GM23248 (cell line): ENCODE results near the gene MGAT4A. TPM values are rescaled to one million over a fixed set of nuclear protein-coding genes. Genes with fewer than 3 reads are reported as not detected.

ENCODE experiments used
- DNase-seq: peaks from one replicate; pipeline ENCODE4 v3.0.0-alpha.2; 2015
- H2AFZ ChIP-seq: fragments of 200-600 bp; sonication (generic); 2 replicates; pipeline ENCODE4 v1.6.1; 2016; ENCODE audit warnings: antibody characterized with exemption
- H3F3A ChIP-seq: fragments of 200-600 bp; sonication (generic); 2 replicates; pipeline ENCODE4 v1.6.1; 2016; ENCODE audit warnings: mild to moderate bottlenecking, antibody characterized with exemption, mixed run types; ENCODE audit not compliant: insufficient read depth
- H3K27ac ChIP-seq: fragments of 200-600 bp; sonication (generic); 2 replicates; pipeline ENCODE4 v1.5.1; 2016; ENCODE audit warnings: mild to moderate bottlenecking
- H3K27me3 ChIP-seq: fragments of 200-600 bp; sonication (generic); replicated peaks from 2 replicates; pipeline ENCODE4 v1.6.1; 2016; ENCODE audit warnings: mild to moderate bottlenecking; ENCODE audit not compliant: insufficient read depth
- H3K36me3 ChIP-seq: fragments of 200-600 bp; sonication (generic); 2 replicates; pipeline ENCODE4 v1.6.1; 2016; ENCODE audit warnings: low read depth, mild to moderate bottlenecking
- H3K4me1 ChIP-seq: fragments of 200-600 bp; sonication (generic); 2 replicates; pipeline ENCODE4 v1.6.1; 2016; ENCODE audit warnings: mild to moderate bottlenecking; ENCODE audit not compliant: insufficient read depth
- H3K4me2 ChIP-seq: fragments of 200-600 bp; sonication (generic); one replicate; pipeline ENCODE4 v1.6.1; 2016; ENCODE audit warnings: mild to moderate bottlenecking; ENCODE audit not compliant: unreplicated experiment
- H3K4me3 ChIP-seq: fragments of 200-600 bp; sonication (generic); 2 replicates; pipeline ENCODE4 v1.5.1; 2016; ENCODE audit warnings: mild to moderate bottlenecking
- H3K79me2 ChIP-seq: fragments of 200-600 bp; sonication (generic); 2 replicates; pipeline ENCODE4 v1.6.1; 2016; ENCODE audit warnings: mild to moderate bottlenecking; ENCODE audit not compliant: insufficient read depth
- H3K9ac ChIP-seq: fragments of 200-600 bp; sonication (generic); 2 replicates; pipeline ENCODE4 v1.6.1; 2016; ENCODE audit warnings: mild to moderate bottlenecking
- H3K9me2 ChIP-seq: fragments of 200-600 bp; sonication (generic); 2 replicates; pipeline ENCODE4 v1.6.1; 2016; ENCODE audit warnings: mixed run types, mild to moderate bottlenecking, moderate library complexity; ENCODE audit not compliant: insufficient read depth
- H3K9me3 ChIP-seq: fragments of 200-600 bp; sonication (generic); one replicate; pipeline ENCODE4 v1.6.1; 2017; ENCODE audit warnings: low read depth
- H4K20me1 ChIP-seq: fragments of 200-600 bp; sonication (generic); 2 replicates; pipeline ENCODE4 v1.6.0; 2016; ENCODE audit not compliant: insufficient read depth
- EZH2 ChIP-seq: fragments of 200-600 bp; sonication (generic); IDR thresholded peaks from 2 replicates; pipeline ENCODE4 v1.6.1; 2018; ENCODE audit warnings: antibody characterized with exemption, mild to moderate bottlenecking; ENCODE audit not compliant: insufficient read depth, poor library complexity, severe bottlenecking
- EZH2phosphoT487 ChIP-seq: fragments of 200-600 bp; sonication (generic); IDR thresholded peaks from 2 replicates; pipeline ENCODE4 v1.6.1; 2018; ENCODE audit warnings: antibody characterized with exemption, moderate library complexity, mild to moderate bottlenecking, low read depth; ENCODE audit not compliant: insufficient read depth
- WGBS, 2 experiments: methylation state at CpG; one replicate each; pipeline ENCODE4 v1.1.6; 2015 to 2017; ENCODE audit warnings: low lambda C conversion rate in 2 of 2, low coverage in 1 of 2; ENCODE audit errors: missing lambda C conversion rate in 2 of 2; 5-methylcytosine and 5-hydroxymethylcytosine counted together
- in situ Hi-C: fragments of 300-500 bp; cut with MboI; formaldehyde crosslinking; loops from 2 replicates; pipeline ENCODE4 v1.15.0; 2020
- polyA plus RNA-seq: library from polyadenylated mRNA; unstranded; fragments of >200 nt; fragmentation: Nextera tagmentation; extraction: Ambion mirVana; gene quantifications from 2 replicates; pipeline ENCODE4 v1.2.1, GENCODE V29; 2016
- total RNA-seq: library from RNA; depleted of rRNA; stranded (reverse); fragments of >200 nt; shearing (Covaris generic); gene quantifications from 2 replicates; pipeline ENCODE4 v1.2.3, GENCODE V29; 2014

Gene MGAT4A
- total and polyA plus RNA-seq, 2 experiments from 2014 or later: under 0.01 TPM; not detected in 1

DNA sequence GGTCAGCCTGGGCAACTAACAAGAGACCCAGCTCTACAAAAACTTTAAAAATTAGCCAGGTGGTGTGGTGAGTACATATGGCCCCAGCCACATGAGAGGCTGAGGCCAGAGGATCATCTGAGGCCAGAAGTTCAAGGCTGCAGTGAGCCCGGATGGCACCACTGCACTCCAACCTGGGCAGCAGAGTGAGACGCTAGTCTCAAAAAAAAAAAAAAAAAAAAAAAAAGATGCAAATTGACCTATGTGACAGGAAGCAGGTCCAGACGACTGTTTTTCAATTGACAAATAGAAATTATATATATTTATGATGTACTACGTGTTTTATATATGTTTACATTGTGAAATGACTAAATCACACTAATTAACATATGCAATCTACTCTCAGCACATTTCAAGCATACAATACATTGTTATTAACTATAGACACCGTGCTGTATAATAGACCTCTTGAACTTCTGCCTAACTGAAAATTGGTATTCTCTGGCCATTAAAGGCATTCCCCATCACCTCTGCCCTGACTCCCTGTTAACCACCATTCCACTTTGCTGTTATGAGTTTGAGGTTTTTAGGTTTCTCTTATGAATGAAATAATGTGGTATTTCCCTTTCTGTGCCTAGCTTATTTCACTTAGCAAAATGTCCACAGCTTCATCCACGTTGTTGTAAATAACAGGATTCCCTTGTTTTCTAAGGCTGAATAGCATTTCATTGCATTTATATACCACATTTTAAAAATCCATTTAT is 32.4 kb upstream of the MGAT4A start:
- Histone ChIP-seq H3K27ac (no peak overlapping the region), H3K36me3 (no peaks in the 10 kb centered on the region), H3K27me3 (peaks cover 8% of the 10 kb centered on the region; the same call in 1 of the 2 replicates), H3K4me2 (no peak overlapping the region), H3K79me2 (no peaks in the 10 kb centered on the region), H3F3A (0 out of 2 replicates have a peak, but pooled peaks cover 2% of the 10 kb centered on the region), H2AFZ (no peak overlapping the region), H3K4me3 (no peak overlapping the region), H3K9me2 (no peaks in the 10 kb centered on the region), H3K9me3 (no peaks in the 10 kb centered on the region), H3K9ac (no peak overlapping the region), H4K20me1 (no peaks in the 10 kb centered on the region), H3K4me1 (peaks cover 2% of the 10 kb centered on the region; the same call in 1 of the 2 replicates)
- DNase-seq: no peak
- TF ChIP-seq EZH2phosphoT487 (no peak), EZH2 (no peak)
- in situ Hi-C loops: no loop called here
- 46 to 48% methylated on average over 6 of the region's 6 CpGs for WGBS, 2 experiments

DNA sequence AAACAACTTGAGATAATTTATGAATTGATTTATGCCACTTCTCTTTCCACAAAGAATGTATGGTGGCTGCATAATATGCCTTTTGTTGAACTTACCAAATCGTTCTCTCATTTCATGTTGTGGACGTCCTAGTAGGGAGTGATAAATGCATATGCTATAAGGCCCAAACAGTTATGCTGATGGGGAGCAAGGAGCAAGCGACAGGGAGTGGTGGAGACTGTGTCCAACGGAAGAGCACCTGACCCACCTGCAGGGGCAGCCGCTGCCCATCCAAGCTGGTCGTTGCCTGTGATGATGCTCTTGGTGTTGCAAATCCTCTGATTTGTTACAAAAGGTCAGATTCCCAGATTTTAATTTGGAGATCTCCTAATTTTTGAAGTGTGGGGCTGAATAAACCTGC is 31.0 kb upstream of the MGAT4A start:
- Histone ChIP-seq H3K9ac (no peak overlapping the region), H3K9me2 (no peaks in the 10 kb centered on the region), H3K4me2 (no peak overlapping the region), H3K36me3 (no peaks in the 10 kb centered on the region), H3K4me1 (peaks cover 11% of the 10 kb centered on the region), H4K20me1 (no peaks in the 10 kb centered on the region), H3K79me2 (no peaks in the 10 kb centered on the region), H3F3A (peaks cover 6% of the 10 kb centered on the region; the same call in 1 of the 2 replicates), H3K4me3 (no peak overlapping the region), H2AFZ (no peak overlapping the region), H3K27ac (no peak overlapping the region), H3K27me3 (peaks cover 3% of the 10 kb centered on the region; the same call in 1 of the 2 replicates), H3K9me3 (no peaks in the 10 kb centered on the region)
- WGBS, 2 experiments: 78 to 79% methylated on average over 6 of the region's 6 CpGs
- in situ Hi-C loops: no loop called here
- no peak for TF ChIP-seq EZH2phosphoT487
- TF ChIP-seq EZH2: no peak
- DNase-seq: no peak

DNA sequence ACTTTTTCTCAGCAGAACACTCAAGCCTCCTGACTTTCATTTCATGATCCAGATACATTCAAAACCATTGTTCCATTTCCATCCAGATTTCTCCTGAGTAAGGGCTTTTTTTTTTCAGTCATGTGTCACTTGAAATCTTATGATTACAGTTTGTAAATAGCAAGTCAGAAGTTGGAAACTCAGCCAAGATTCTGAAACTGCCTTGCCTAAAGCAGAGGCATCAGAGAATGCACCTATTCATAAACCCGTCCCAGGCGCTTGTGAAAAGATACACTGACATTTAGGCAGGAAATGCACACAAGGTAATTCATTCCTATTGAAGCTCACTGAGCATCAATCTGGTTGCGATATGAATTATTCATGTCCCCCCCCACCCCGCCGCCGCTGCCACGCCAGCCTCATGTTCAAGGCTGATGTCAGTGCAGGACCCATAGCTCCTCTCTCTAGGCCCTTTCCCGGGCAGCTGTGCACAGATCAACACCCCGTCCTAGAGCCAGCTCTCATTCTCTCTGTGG is 30.4 kb upstream of the MGAT4A start:
- no peak for DNase-seq
- no peaks in the 10 kb centered on the region for H3K9me2 ChIP-seq

DNA sequence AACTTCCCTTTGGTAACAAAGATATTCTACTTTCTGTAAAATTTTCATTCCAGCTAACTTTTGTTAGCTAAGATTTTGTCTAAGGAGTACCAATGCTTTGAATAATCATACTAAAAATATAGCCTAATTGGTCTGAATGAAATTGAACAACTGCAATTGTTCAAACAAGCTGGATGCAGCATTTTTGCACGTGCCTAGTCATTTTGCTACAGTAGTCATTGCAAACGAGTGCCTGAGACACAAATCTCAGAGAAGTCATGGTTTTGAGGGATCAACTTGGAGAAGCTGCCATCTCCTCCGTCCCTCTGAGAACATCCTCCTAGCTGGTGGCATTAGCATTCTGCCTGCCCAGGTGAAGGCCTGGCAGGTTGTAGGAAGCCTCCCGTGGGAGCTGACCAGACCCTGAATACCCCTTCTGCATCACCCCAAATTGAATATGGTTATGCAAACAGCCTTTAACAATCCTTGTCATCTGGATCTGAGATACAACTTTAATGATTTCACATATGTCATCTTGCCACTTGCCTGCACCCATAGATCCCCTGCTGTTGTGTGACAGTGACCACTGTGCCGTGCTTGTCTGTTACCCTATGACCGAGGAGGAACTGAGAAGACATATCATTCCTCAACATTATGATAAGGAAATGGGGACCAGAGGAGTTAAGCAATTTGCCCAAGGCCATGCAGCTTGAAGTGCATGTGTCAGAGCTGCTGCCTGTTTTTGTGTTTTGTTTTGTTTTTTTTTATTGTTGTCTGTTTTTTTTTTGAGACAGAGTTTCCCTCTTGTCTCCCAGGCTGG is 29.1 kb upstream of the MGAT4A start:
- Histone ChIP-seq H3K9me2 (no peaks in the 10 kb centered on the region), H3K4me3 (no peak overlapping the region), H3K79me2 (no peaks in the 10 kb centered on the region), H3F3A (peaks cover 6% of the 10 kb centered on the region; the same call in 1 of the 2 replicates), H3K27ac (no peak overlapping the region), H3K9me3 (no peaks in the 10 kb centered on the region), H4K20me1 (no peaks in the 10 kb centered on the region), H3K36me3 (no peaks in the 10 kb centered on the region), H2AFZ (no peak overlapping the region), H3K4me2 (no peak overlapping the region), H3K9ac (no peak overlapping the region), H3K4me1 (peaks cover 11% of the 10 kb centered on the region), H3K27me3 (peaks cover 15% of the 10 kb centered on the region; the same call in 1 of the 2 replicates)
- in situ Hi-C loops: no loop called here
- 63 to 65% methylated on average over 6 of the region's 6 CpGs for whole genome bisulfite sequencing, 2 experiments
- no peak for TF ChIP-seq EZH2phosphoT487
- TF ChIP-seq EZH2: no peak
- DNase-seq: no peak

More for the DNA sequence above, 30.4 kb upstream of the MGAT4A start:
- Histone ChIP-seq H2AFZ (no peak overlapping the region), H3K4me2 (no peak overlapping the region), H3K4me3 (no peak overlapping the region), H3K9me3 (no peaks in the 10 kb centered on the region), H3F3A (peaks cover 6% of the 10 kb centered on the region; the same call in 1 of the 2 replicates), H3K36me3 (no peaks in the 10 kb centered on the region), H3K4me1 (peaks cover 11% of the 10 kb centered on the region), H3K27ac (no peak overlapping the region), H3K79me2 (no peaks in the 10 kb centered on the region), H3K27me3 (peaks cover 3% of the 10 kb centered on the region; the same call in 1 of the 2 replicates), H3K9ac (no peak overlapping the region), H4K20me1 (no peaks in the 10 kb centered on the region)
- WGBS, 2 experiments: 70 to 73% methylated on average over 9 of the region's 9 CpGs
- in situ Hi-C loops: no loop called here
- TF ChIP-seq EZH2 (no peak), EZH2phosphoT487 (no peak)
